Prostate gland (tissue), 2 donors: Measurements from ENCODE around the gene BIN1. TPM values are rescaled to one million over a fixed set of nuclear protein-coding genes. Genes with fewer than 3 reads are reported as not detected.

Experiments
- DNase-seq: peaks from one replicate; pipeline ENCODE4 v3.0.0-alpha.2; 2019; ENCODE audit warnings: low spot score
- H3K27ac ChIP-seq, 2 donors: fragments of 200-600 bp; sonication (generic); 2 replicates each; pipeline ENCODE4 v1.5.1; 2017 to 2019
- H3K27me3 ChIP-seq: fragments of 200-600 bp; sonication (generic); replicated peaks from 2 replicates; pipeline ENCODE4 v1.5.1; 2019; ENCODE audit not compliant: insufficient read depth
- H3K36me3 ChIP-seq, 2 donors: fragments of 200-600 bp; sonication (generic); 1 replicate in 1 of 2; 2 replicates in 1 of 2; pipeline versions ENCODE4 v1.5.1 to v1.8.1; 2017 to 2019
- H3K4me1 ChIP-seq: fragments of 200-600 bp; sonication (generic); replicated peaks from 2 replicates; pipeline ENCODE4 v1.5.1; 2019
- H3K4me3 ChIP-seq, 2 donors: fragments of 200-600 bp; sonication (generic); 2 replicates each; pipeline ENCODE4 v1.5.1; 2017 to 2019
- H3K9me3 ChIP-seq: fragments of 200-600 bp; sonication (generic); 2 replicates; pipeline ENCODE4 v1.5.1; 2017
- CTCF ChIP-seq, 4 experiments: fragments of 200-600 bp in 2 of 4; fragments of 450-650 bp in 2 of 4; sonication (generic) in 2 of 4; IDR thresholded peaks; 1 replicate in 3 of 4; 2 replicates in 1 of 4; pipeline ENCODE4 v1.5.1; 2016 to 2019; ENCODE audit warnings: antibody characterized with exemption in 4 of 4, mild to moderate bottlenecking in 2 of 4, moderate library complexity in 2 of 4
- POLR2A ChIP-seq: fragments of 450-650 bp; IDR thresholded peaks from one replicate; pipeline ENCODE4 v1.6.1; 2016; ENCODE audit warnings: antibody characterized with exemption, mild to moderate bottlenecking
- POLR2AphosphoS5 ChIP-seq: sonication (generic); formaldehyde crosslinking; IDR thresholded peaks from one replicate; pipeline ENCODE4 v1.6.1; 2017; ENCODE audit warnings: antibody characterized with exemption
- WGBS: methylation state at CpG from one replicate; pipeline ENCODE4 v1.1.5; 2018; 5-methylcytosine and 5-hydroxymethylcytosine counted together
- intact Hi-C: fragments of 100-400 bp; cut with DNase I; formaldehyde crosslinking; loops from one replicate; pipeline ENCODE4 v1.14.2; 2022
- total RNA-seq, 2 donors: library from RNA; depleted of rRNA; stranded (reverse); fragments of >200 nt; gene quantifications; one replicate each; pipeline ENCODE4 v1.1.0, GENCODE V29; 2016

Gene BIN1
- total RNA-seq, 2 donors from 2014 or later: 65.6 to 70.1 TPM

- TF ChIP-seq POLR2A (no peak), POLR2AphosphoS5 (no peak), CTCF (IDR thresholded peaks at IDR 0.05) (no peak)
- H3K4me3 ChIP-seq: no peak overlapping the region
- H3K4me1 ChIP-seq: peaks cover 14% of the 10 kb centered on the region
- intact Hi-C loops: no loop called here
- no peaks in the 10 kb centered on the region for H3K9me3 ChIP-seq
- no peaks in the 10 kb centered on the region for H3K27me3 ChIP-seq
- peak overlapping the region in 1 of 2 donors; percentile 38 for H3K27ac ChIP-seq
- 90% methylated on average over 14 of the region's 16 CpGs for WGBS
- no peaks in the 10 kb centered on the region for H3K36me3 ChIP-seq
- no peak for DNase-seq
Measured at GRCh38 chr2:127097841-127098651, 8.9 kb downstream of the BIN1 start.

- no peak for DNase-seq
- Histone ChIP-seq H3K4me3 (no peak overlapping the region), H3K27me3 (no peaks in the 10 kb centered on the region), H3K27ac (peak overlapping the region in 1 of 2 donors; percentile 38), H3K36me3 (no peaks in the 10 kb centered on the region), H3K4me1 (peaks cover 14% of the 10 kb centered on the region), H3K9me3 (no peaks in the 10 kb centered on the region)
- WGBS: 58% methylated on average over 2 of the region's 3 CpGs
- intact Hi-C loops: no loop called here
- no peak for TF ChIP-seq POLR2A
Measured at GRCh38 chr2:127097471-127097765, 9.5 kb downstream of the BIN1 start.

GRCh38 chr2:127096718-127097470 lies 10.1 kb downstream of the BIN1 start:
- WGBS: 80% methylated on average over 15 of the region's 15 CpGs
- Histone ChIP-seq H3K27me3 (no peaks in the 10 kb centered on the region), H3K27ac (peak overlapping the region in 1 of 2 donors; percentile 38), H3K36me3 (no peaks in the 10 kb centered on the region), H3K4me3 (no peak overlapping the region), H3K9me3 (no peaks in the 10 kb centered on the region), H3K4me1 (peaks cover 14% of the 10 kb centered on the region)
- intact Hi-C loops: no loop called here
- DNase-seq: no peak
- TF ChIP-seq CTCF (IDR thresholded peaks at IDR 0.05) (no peak), POLR2AphosphoS5 (no peak), POLR2A (no peak)

GRCh38 chr2:127096280-127096679 lies 10.7 kb downstream of the BIN1 start:
- WGBS: 84% methylated on average over 9 of the region's 9 CpGs
- TF ChIP-seq CTCF (IDR thresholded peaks at IDR 0.05) (no peak), POLR2AphosphoS5 (no peak), POLR2A (no peak)
- peaks cover 14% of the 10 kb centered on the region for H3K4me1 ChIP-seq
- no peaks in the 10 kb centered on the region for H3K9me3 ChIP-seq
- H3K27me3 ChIP-seq: no peaks in the 10 kb centered on the region
- DNase-seq: no peak
- no peaks in the 10 kb centered on the region for H3K36me3 ChIP-seq
- H3K27ac ChIP-seq: no peak overlapping the region
- intact Hi-C loops: no loop called here
- H3K4me3 ChIP-seq: no peak overlapping the region

GRCh38 chr2:127095784-127096183 lies 11.2 kb downstream of the BIN1 start:
- Histone ChIP-seq H3K27me3 (no peaks in the 10 kb centered on the region), H3K9me3 (no peaks in the 10 kb centered on the region), H3K4me3 (no peak overlapping the region), H3K36me3 (no peaks in the 10 kb centered on the region), H3K4me1 (peaks cover 12% of the 10 kb centered on the region), H3K27ac (peak overlapping the region; percentile 55 to 58)
- WGBS: 97% methylated on average over 8 of the region's 8 CpGs
- intact Hi-C loops: no loop called here
- TF ChIP-seq POLR2AphosphoS5 (no peak), CTCF (IDR thresholded peaks at IDR 0.05) (no peak), POLR2A (no peak)
- DNase-seq: no peak
